ENCODE data around the gene RFK.

- TF ChIP-seq RAD21 (conservative IDR thresholded peaks at IDR 0.05) (no peak), CTCF (IDR thresholded peaks at IDR 0.05; ENCODE audit: poor library complexity, severe bottlenecking) (no peak)
These were observed 11.1 kb upstream of the RFK start for GRCh38 chr9:76405340-76405739.
